ENCODE results near the gene MARK2. TPM values are rescaled to one million over a fixed set of nuclear protein-coding genes. Genes with fewer than 3 reads are reported as not detected.

The MARK2 gene
- total RNA-seq, 1 donor from 2014 or later, result 36.5 TPM

DNA sequence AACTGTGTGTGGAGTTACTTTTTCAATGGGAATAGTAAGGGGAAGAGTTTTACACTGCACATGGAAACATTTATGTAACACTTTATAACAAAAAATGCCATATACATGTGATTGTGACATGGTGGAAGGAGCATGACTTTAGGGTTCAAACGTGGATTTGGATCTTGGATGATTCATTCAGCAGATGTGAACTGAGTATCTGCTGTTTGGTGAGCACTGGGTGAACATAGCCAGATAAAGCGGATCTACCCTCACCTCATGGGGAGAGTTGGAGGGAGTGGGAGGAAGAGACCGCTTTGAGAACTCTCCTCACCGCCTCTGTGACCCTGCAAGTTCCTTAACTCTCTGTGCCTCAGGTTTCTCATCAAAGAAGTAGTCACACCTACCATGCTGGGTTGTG is 103.0 kb downstream of the MARK2 start:
- intact Hi-C loops (cut with micrococcal nuclease), result no loop called here
- Mint-ChIP-seq H3K27me3 (ENCODE audit: low read depth) (no peaks in the 10 kb centered on the region), H3K27ac (no peak overlapping the region), H3K4me1 (ENCODE audit: low read depth) (peaks cover 20% of the 10 kb centered on the region), H3K36me3 (ENCODE audit: low read depth) (peaks cover 11% of the 10 kb centered on the region), H3K9me3 (no peaks in the 10 kb centered on the region), H3K4me3 (ENCODE audit: low read depth) (no peak overlapping the region)
- DNase-seq (ENCODE audit: low spot score), result no peak

DNA sequence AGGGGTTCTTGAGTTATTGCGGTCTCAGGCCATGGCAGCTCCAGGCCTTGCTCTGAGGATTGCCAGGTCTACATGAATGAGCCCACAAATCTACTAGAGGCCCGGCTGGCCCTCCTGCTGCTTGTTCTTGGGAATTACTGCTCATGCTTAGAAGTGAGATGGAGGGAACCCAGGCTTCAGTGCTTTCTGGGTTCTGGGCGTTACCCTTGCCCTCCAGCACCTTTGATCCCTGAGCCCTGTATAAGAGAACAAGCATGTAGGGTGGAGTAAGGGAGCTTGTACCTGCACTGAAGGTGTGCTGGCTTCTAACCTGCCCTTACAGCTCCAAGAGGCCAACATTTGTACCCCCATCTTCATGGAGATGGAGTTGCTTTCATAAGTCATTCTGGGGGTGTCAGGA is 103.9 kb downstream of the MARK2 start:
- no peaks in the 10 kb centered on the region for H3K27me3 Mint-ChIP-seq (ENCODE audit: low read depth)
- DNase-seq (ENCODE audit: low spot score), result no peak
- H3K36me3 Mint-ChIP-seq (ENCODE audit: low read depth), result peaks cover 12% of the 10 kb centered on the region
- H3K27ac Mint-ChIP-seq, result no peak overlapping the region
- intact Hi-C loops (cut with micrococcal nuclease), result no loop called here
- no peak overlapping the region for H3K4me3 Mint-ChIP-seq (ENCODE audit: low read depth)
- peaks cover 20% of the 10 kb centered on the region for H3K4me1 Mint-ChIP-seq (ENCODE audit: low read depth)
- no peaks in the 10 kb centered on the region for H3K9me3 Mint-ChIP-seq

DNA sequence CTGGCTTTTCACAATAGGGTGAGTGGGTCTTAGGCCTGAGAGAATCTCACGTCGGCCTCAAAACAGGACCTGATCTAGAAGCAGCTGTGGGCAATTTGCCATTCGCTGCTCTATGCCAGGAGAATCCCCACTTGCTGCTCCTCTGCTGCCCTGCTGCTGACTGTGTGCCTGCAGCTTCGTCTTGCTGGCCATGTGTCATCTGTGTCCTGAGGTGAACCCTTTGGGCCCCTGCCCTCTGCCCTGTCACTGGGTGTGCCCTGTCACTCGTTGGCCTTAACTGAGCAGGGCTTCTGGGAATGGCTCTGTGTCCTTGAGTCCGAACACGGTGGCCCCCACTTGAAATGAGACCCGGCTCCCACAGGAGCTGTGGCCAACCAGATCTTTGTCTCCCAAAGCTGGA is 106.1 kb downstream of the MARK2 start:
- Mint-ChIP-seq H3K27me3 (ENCODE audit: low read depth) (no peaks in the 10 kb centered on the region), H3K9me3 (no peaks in the 10 kb centered on the region), H3K4me1 (ENCODE audit: low read depth) (peaks cover 15% of the 10 kb centered on the region), H3K36me3 (ENCODE audit: low read depth) (peaks cover 15% of the 10 kb centered on the region), H3K4me3 (ENCODE audit: low read depth) (no peak overlapping the region), H3K27ac (no peak overlapping the region)
- intact Hi-C loops (cut with micrococcal nuclease), result no loop called here
- no peak for DNase-seq (ENCODE audit: low spot score)

DNA sequence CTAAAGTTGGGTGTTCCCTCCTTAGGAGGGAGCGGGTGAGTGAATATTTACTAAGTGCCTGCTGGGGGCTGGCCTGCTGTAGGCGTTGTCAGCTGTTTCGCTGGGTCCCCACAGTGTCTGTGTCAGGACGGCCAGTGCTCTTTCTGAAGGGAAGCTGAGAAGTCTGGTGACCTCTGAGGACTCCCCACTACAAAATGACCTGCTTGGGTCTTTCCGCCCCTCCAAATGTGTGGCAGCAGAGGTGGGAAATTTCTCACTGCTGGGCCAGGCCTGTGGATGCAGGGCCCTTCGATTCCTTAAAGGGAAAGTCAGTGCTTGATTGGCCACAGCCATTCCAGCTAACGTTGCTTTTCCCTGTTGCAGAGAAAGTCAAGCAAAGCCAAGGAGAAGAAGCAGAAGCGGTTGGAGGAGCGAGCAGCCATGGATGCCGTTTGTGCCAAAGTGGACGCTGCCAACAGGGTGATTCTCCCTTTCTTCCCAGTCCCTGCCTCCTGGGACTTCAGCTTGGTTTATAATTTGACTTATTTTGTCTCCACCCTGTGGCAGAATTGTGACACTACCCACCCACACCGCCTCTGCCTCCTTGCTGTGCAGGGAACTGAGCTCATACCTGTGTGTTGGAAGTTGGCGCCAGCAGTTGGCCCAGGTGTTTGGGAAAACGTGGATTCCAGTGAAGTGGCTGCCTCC is 106.7 kb downstream of the MARK2 start:
- Mint-ChIP-seq H3K9me3 (no peaks in the 10 kb centered on the region), H3K4me1 (ENCODE audit: low read depth) (peaks cover 11% of the 10 kb centered on the region), H3K27ac (no peak overlapping the region), H3K36me3 (ENCODE audit: low read depth) (peaks cover 15% of the 10 kb centered on the region), H3K4me3 (ENCODE audit: low read depth) (no peak overlapping the region), H3K27me3 (ENCODE audit: low read depth) (no peaks in the 10 kb centered on the region)
- intact Hi-C loops (cut with micrococcal nuclease), result loop anchor here (1.0 kb wide), 1 partner anchor 108 kb away; no protein-coding TSS in a partner anchor
- DNase-seq (ENCODE audit: low spot score), result peak; percentile 26

DNA sequence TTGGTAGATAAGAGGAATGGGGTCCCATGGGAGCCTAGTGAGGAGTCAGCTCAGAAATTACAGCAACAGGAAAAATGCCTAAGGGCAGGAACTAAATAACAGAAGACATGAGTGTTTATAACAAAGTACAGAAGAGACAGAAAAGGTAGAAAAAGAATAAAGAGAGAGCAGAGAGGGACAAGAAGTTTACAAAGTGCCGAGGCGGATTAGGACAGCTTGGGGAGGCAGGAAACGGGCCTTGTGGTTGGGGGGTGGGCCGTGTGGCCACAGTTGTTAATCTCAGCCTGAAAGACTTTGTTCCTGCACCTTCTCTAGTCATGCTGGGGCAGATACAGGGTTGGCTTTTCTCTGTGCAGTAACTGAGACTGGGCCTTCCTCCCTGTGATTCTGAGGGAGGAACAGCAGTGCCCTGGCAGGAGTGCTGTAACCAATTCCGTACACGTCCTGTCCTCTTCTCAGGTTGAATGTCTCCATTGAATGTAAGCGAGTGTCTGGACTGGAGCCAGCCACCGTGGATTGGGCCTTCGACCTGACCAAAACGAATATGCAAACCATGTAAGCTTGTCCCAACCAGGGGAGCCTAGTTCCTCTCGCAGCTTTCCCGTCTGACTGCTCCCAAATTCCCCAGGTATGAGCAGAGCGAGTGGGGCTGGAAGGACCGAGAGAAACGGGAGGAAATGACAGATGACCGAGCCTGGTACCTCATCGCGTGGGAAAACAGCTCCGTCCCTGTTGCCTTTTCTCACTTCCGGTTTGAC is 113.0 kb downstream of the MARK2 start:
- H3K36me3 Mint-ChIP-seq (ENCODE audit: low read depth), result peaks cover 55% of the 10 kb centered on the region

DNA sequence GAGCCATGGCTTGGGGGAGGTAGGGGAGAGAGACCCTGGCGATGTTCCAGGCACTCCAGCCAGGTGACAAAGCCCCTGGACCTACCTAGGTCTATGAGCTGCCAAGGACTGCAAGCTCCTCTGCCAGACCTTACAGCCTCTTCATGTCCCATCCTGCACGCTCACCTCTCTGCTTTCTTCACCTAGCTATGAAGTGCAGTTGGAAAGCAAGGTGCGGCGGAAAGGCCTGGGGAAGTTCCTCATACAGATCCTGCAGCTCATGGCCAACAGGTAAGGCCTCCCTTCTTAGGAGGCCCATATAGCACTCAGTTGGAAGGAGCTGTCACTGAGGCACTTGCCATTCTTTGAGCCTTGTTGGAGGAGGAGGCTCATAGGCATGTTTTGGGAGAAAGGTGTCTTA is 113.7 kb downstream of the MARK2 start:
- Mint-ChIP-seq H3K27ac (peak overlapping the region; percentile 53), H3K9me3 (no peaks in the 10 kb centered on the region), H3K36me3 (ENCODE audit: low read depth) (peaks cover 60% of the 10 kb centered on the region), H3K4me3 (ENCODE audit: low read depth) (peak overlapping the region; percentile 37), H3K27me3 (ENCODE audit: low read depth) (no peaks in the 10 kb centered on the region), H3K4me1 (ENCODE audit: low read depth) (peaks cover 19% of the 10 kb centered on the region)
- DNase-seq (ENCODE audit: low spot score), result no peak
- intact Hi-C loops (cut with micrococcal nuclease), result no loop called here

More for the DNA sequence above, 113.0 kb downstream of the MARK2 start:
- Mint-ChIP-seq H3K9me3 (no peaks in the 10 kb centered on the region), H3K4me3 (ENCODE audit: low read depth) (peak overlapping the region; percentile 46), H3K27me3 (ENCODE audit: low read depth) (no peaks in the 10 kb centered on the region), H3K27ac (peak overlapping the region; percentile 53), H3K4me1 (ENCODE audit: low read depth) (peaks cover 19% of the 10 kb centered on the region)
- DNase-seq (ENCODE audit: low spot score), result peak; percentile 39
- intact Hi-C loops (cut with micrococcal nuclease), result no loop called here

DNA sequence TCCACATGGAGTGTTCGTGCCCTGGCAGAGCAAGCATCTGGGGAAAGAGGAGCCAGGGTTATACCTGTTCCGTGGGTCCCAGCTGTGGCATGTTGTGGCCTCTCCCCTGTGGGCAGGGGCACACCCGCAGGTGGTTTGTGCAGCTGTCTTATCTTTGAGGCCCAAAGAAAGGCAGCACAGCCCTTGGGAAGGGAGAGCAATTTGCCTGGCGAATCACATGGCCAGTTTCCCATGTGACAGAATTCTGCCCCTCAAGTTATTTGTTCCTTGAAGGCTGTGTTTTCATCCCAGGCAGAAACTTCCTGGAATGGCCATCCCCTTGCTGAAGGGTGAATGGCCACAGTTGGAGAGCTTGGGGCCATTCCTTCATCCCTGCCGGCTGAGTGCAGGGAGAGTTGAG is 119.1 kb downstream of the MARK2 start:
- Mint-ChIP-seq H3K4me3 (ENCODE audit: low read depth) (no peak overlapping the region), H3K27ac (no peak overlapping the region), H3K36me3 (ENCODE audit: low read depth) (peaks cover 40% of the 10 kb centered on the region)

More for the DNA sequence above, 119.1 kb downstream of the MARK2 start:
- Mint-ChIP-seq H3K4me1 (ENCODE audit: low read depth) (peaks cover 11% of the 10 kb centered on the region), H3K27me3 (ENCODE audit: low read depth) (no peaks in the 10 kb centered on the region), H3K9me3 (no peaks in the 10 kb centered on the region)
- intact Hi-C loops (cut with micrococcal nuclease), result no loop called here
- DNase-seq (ENCODE audit: low spot score), result no peak

Other genes with a start within 250 kb of the MARK2 start
- gene PLAAT3, start 224.7 kb upstream of the MARK2 start, total RNA-seq, result 15.2 and 17.3 TPM in 2 replicates
- 38.6 and 38.8 TPM in 2 replicates for gene ATL3, start 167.7 kb upstream of the MARK2 start, total RNA-seq
- 61.1 and 64.1 TPM in 2 replicates for gene RTN3, start 157.6 kb upstream of the MARK2 start, total RNA-seq
- gene ZFTA, start 70.3 kb upstream of the MARK2 start, total RNA-seq, result 7.0 and 8.9 TPM in 2 replicates
- gene SPINDOC, start 25.7 kb upstream of the MARK2 start, total RNA-seq, result 67.0 and 69.2 TPM in 2 replicates
- 0.41 and 0.43 TPM in 2 replicates for gene RCOR2, start 78.1 kb downstream of the MARK2 start, total RNA-seq
- 29.9 and 30.3 TPM in 2 replicates for gene NAA40, start 99.9 kb downstream of the MARK2 start, total RNA-seq
- gene COX8A, start 135.5 kb downstream of the MARK2 start, total RNA-seq, result 312 and 326 TPM in 2 replicates
- gene OTUB1, start 147.3 kb downstream of the MARK2 start, total RNA-seq, result 107 and 110 TPM in 2 replicates
- gene FLRT1, start 196.8 kb downstream of the MARK2 start, total RNA-seq, result not detected in 2 replicates